T-helper 9 cell (primary cell): ENCODE data around the gene MEIG1.
"Not testable (repeated sequence)": the region's sequence is repeated elsewhere in the genome, so short reads cannot be mapped to it uniquely, and the experiment has no call there.

ENCODE experiments used
- DNase-seq: peaks from one replicate; pipeline ENCODE4 v3.0.0-alpha.2; 2020

MEIG1 gene

DNA sequence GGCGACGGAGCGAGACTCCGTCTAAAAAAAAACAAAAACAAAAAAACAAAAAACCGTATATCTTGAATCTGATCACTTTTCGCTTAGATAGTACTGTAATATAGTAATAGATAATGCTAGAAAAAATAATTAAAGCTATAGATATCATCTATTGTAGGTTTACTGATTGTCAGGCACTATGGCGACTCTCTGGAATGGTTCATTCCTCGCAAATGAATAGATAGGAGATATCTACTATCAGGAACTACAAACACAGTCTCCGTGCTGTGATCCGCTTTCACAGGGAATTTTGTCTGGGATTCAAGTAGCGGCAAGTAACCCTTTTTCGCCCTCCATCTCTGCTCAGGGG, 342 bp upstream of the MEIG1 start:
- DNase-seq = no peak

DNA sequence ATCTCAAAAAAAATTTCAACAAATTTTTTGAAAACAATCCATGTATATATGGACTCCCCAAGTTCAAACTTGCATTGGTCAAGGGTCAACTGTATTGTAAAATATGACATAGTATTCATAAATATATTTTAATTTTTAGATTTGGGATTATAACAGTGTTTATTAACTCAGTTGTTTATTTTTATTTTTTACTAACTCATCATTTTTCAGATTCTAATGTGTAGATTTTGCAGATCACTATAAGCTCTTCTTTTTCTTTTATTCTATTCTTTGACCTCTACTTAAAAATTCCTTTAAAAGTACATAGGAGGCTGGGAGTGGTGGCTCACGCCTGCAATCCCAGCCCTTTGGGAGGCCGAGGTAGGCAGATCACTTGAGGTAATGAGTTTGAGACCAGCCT, 8.7 kb downstream of the MEIG1 start:
- DNase-seq = no peak

DNA sequence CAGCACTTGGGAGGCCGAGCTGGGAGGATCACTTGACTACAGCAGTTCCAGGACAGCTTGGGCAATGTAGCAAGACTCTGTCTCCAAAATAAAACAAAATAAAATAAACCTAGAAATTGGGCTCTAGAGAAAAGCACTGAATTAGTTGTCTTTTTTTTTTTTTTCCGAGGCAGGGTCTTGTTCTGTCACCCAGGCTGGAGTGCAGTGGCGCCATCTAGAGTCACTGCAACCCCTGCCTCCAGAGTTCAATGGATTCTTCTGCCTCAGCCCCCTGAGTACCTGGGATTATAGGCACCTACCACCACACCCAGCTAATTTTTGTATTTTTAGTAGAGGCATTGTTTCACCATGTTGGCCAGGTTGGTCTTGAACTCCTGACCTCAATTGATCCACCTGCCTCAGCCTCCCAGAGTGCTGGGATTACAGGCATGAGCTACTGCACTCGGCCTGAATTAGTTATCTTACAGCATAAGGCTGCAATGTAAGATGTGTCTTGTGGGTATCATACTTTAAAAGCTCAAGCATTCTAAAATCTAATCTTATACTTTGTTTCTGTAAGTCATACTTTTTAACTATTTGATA, 12.8 kb downstream of the MEIG1 start:
- DNase-seq = peak; percentile 27

DNA sequence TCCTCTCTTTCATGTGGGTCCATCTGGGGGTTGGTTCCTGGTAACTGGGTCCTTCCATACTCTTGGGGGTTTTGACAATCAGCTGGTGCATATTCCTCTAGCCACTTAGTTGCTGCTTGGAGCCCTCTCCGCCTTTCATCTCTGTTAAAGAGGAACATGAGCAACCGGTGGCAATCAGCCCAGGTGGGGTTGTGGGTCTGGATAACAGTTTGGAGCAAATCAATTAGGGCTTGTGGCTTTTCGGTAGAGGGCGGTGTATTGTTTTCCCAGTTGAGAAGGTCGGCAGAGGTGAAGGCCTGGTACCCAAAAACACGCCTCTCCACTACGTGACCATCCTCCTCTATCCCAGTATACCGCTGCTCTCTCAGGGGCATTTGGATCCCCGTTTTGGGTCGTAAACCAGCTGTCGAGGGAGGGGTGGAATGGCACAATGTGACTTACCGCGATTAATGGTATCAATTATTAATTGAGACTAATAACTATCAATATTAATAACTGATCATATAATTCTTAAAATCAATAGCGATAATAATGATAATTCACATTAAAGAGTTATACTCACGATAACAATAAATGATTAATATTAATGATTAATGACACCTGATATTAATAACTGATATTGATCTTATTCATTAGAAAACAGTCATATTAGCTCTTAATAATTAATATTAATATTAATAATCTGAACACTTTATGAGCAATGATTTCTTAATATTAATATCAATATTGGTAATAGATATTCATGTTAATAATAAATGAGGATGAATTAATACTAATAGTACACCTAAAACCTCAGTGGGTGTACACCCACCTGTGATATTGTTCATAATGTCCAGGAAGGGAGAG, 15.2 kb downstream of the MEIG1 start:
- not testable (repeated sequence) for DNase-seq

DNA sequence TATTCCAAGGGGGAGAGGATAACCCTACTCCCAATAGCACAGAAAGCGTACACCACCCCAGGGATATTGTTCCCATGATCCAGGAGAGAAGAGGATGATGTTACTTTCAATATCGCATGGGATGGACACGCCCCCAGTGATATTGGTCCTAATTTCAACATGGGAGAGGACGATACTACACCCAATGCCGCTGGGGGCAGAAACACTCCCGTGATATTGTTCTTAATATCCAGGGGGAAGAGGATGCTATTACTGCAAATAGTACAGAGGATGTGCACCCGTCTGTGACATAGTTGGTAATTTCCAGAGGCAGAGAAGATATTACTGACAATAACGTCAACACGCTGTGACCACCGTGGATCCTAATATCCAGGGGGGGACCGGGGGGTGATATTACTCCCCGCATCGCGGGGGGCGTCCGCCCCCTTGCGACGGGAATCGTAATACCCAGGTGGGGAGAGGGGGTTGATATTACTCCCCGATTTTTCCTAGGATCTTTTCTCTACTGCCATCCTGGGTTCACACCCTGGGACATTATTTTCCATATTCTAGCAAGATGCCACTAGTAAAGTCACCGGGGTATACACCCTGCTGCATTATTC, 16.6 kb downstream of the MEIG1 start:
- no peak for DNase-seq

DNA sequence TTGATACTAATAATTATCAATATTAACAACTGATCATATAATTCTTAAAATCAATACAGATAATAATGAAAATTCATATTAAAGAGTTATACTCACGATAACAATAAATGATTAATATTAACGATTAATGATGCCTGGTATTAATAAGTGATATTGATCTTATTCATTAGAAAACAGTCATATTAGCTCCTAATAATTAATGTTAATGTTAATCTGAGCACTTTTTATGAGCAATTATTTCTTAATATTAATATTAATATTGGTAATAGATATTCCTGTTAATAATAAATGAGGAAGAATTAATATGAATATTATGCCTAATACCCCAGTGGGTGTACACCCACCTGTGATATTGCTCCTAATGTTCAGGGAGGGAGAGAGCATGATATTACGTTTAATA, 23.6 kb downstream of the MEIG1 start:
- DNase-seq = no peak

DNA sequence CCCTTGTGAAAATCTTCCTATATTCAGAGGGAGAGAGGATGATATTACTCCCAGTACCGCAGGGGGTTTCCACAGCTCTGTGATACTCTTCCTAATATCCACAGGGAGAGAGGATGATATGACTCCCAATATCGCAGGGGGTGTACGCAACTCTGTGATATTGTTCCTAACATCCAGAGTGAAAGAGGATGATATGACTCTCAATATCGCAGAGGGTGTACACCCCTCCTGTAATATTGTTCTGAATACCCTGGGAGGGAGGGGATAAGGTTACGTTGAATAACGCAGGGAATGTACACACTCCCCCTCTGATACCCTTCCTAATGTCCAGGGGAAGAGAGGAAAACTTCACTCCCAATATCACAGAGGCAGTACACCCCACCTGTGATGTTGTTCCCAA, 30.4 kb downstream of the MEIG1 start:
- not testable (repeated sequence) for DNase-seq

DNA sequence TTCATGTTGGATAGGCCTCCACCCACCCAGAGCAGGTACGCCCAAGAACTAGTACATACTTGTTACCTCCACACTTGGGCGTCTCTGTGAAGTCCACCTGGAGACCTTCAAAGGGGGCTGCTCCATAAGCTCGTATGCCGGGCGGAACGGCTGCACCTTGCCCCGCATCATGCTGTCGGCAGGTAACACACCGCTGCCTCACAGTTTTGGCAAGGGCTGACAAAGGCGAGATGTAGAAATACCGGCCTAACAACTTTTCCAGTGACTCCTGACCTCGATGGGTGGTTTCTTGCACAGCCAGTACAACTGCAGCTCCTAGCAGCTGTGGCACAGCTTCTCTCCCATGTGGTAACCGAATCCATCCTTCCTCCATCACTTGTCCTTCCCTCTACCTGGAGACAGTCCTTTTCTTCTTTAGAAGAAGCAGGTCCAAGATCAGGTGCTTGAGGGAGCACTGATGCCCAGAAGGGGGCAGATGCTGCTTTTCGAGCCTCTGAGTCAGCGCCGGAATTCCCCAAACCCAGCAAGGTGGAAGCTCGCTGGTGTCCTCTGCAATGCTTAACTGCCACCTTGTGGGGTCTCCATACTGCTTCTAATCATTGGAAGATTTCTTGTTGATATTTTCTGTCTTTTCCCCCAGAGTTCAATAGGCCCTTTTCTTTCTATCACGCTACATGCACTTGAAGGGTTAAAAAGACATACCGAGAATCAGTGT, 32.0 kb downstream of the MEIG1 start:
- DNase-seq = peak; percentile 8

DNA sequence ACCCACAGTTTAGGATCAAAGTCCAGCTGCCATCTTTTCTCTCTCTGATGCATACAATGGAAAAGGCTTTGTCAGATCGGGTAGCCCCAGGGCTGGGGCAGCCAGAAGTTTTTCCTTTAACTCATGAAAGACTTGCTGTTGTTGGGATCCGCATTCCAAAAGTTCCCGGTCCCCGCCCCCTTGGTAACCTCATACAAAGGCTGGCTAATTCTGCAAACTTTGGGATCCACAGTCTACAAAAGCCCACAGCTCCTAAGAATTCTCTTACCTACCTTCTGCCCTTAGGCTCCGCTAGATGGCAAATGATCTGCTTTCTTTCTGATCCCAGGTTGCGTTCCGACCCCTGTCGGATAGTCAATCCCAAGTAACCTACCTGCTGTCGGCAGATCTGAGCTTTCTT, 33.1 kb downstream of the MEIG1 start:
- not testable (repeated sequence) for DNase-seq

DNA sequence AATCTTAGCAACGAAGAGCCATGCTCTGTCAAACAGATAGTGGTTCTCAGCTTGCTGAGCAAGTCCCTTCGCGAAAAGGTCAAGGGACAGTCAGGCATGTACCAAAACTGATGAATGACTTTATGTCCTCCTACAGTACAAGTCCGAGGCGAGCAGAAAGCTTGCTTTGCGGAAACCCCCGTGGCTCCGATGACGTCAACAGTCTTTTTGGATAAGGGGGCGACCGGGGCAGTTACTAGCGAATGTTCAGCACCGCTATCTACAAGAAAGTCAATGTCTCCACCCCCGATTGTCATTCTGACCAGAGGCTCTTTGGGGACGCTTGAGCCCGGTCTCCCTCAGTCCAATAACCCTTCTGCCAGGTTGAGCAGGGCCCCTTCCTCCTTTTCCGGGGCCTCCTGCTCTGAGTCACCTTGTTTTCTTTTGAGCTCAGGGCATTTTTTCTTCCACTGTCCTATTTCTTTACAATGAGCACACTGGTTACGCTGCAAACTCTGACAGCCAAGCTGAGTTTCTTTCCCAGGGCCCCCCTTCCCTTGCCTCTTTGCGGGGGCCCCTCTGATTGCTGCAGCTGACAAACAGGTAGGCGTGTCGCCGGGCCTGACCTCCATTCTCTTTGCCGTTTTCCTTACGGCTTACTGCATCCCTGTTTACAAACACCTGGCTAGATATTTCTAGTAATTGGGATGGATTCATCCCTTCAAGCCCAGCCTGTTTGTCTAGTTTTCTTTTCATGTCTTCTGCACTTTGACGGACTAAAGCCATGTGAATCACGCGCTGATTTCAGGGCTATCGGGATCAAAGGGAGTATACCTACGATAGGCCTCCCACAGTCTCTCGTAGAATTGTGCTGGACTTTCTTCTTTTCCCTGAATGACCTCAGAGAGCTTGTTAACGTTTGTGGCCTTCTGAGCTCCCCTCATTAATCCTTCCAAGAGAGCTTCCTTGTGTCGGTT, 34.6 kb downstream of the MEIG1 start:
- DNase-seq = not testable (repeated sequence)

DNA sequence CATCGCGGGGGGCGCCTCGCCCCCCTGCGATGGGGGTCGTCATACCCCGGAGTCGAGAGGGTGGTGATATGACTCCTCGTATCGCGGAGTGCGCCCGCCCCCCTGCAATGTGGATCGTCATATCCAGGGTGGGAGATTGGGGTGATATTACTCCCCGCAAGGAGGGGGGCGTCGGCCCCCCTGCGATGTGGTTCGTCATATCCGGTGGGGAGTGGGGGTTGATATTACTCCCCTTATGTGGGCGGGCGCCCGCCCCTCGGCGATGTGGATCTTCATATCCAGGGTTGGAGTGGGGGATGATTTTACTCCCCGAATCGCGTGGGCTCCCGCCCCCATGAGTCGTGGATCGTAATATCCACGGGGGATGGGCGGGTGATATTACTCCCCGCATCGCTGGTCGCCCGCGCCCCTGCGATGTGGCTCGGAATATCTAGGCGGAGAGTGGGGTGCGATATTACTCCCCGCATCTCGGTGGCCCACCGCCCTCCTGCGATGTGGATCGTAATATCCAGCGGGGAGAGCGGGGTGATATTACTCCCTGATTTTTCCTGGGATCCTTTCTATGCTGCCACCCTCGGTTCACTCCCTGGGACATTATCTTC, 36.9 kb downstream of the MEIG1 start:
- no peak for DNase-seq

DNA sequence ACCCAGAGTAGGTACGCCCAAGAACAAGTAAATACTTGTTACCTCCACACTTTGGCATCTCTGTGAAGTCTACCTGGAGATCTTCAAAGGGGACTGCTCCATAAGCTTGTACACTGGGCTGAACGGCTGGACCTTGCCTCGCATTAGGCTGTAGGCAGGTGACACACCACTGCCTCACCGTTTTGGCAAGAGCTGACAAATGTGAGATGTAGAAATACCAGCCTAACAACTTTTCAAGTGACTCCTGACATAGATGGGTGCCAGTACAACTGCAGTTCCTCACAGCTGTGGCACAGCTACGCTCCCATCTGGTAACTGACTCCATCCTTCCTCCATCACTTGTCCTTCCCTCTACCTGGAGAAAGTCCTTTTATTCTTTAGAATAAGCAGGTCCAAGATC, 54.3 kb downstream of the MEIG1 start:
- DNase-seq = not testable (repeated sequence)

DNA sequence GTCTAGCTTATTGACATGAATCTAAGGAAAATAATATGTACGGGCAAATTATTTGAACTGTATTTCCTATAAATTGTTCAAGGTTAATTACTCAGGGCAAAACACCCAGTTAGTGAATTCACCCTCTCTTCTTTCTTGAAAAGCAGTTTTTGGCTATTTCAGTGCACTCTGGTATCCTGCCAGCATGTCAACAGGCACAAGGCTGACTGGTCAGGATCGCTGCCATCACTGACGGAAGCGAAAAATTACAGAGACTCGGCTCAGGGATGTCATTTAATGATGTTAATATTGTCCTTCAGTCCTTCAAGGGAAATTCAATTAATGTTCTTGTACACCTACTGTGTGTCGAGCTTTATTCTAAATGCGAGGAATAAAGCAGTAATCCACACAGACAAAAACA, 56.3 kb downstream of the MEIG1 start:
- no peak for DNase-seq

DNA sequence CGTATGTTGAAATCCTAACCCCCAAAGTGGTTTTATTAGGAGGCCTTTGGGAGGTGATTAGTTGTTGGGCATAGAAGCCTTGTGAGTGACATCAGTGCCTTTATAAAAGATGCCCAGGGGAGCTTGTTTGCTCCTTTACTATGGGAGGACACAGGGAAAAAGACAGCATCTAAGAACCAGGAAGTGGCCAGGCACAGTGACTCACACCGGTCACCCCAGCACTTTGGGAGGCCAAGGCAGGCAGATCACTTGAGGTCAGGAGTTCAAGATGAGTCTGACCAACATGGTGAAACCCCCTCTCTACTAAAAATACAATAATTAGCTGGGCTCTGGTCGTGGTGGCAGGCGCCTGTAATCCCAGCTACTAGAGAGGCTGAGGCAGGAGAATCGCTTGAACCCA, 61.8 kb downstream of the MEIG1 start:
- DNase-seq = not testable (repeated sequence)
